HepG2 (cell line): ENCODE data around the gene TBCD. TPM values are rescaled to one million over a fixed set of nuclear protein-coding genes. Genes with fewer than 3 reads are reported as not detected.

Experiments
- E2F5 ChIP-seq: sonication (generic); formaldehyde crosslinking; conservative IDR thresholded peaks from 2 replicates; pipeline ENCODE4 v1.4.0; 2020; ENCODE audit warnings: missing genetic modification reagents
- KDM4B ChIP-seq: sonication (generic); formaldehyde crosslinking; IDR thresholded peaks from 2 replicates; pipeline ENCODE4 v1.4.0; 2020; ENCODE audit warnings: missing genetic modification reagents
- LCORL ChIP-seq, 2 experiments: fragments of 450-650 bp in 1 of 2; sonication (generic) in 1 of 2; formaldehyde crosslinking in 1 of 2; IDR thresholded peaks; 2 replicates each; pipeline versions ENCODE4 v1.5.0 to v1.6.1; 2017 to 2020; ENCODE audit warnings: antibody characterized with exemption in 1 of 2, missing genetic modification reagents in 1 of 2
- MEF2D ChIP-seq: sonication (generic); formaldehyde crosslinking; IDR thresholded peaks from 2 replicates; pipeline ENCODE4 v1.5.1; 2020; ENCODE audit warnings: mild to moderate bottlenecking, missing genetic modification reagents
- SKIL ChIP-seq: sonication (generic); formaldehyde crosslinking; IDR thresholded peaks from 2 replicates; pipeline ENCODE4 v1.8.0; 2022; ENCODE audit warnings: missing genetic modification reagents, mild to moderate bottlenecking, moderate library complexity, borderline replicate concordance
- ZNF335 ChIP-seq: sonication (generic); formaldehyde crosslinking; IDR thresholded peaks from 2 replicates; pipeline ENCODE4 v1.4.0; 2020; ENCODE audit warnings: missing genetic modification reagents
- ZNF546 ChIP-seq: sonication (generic); formaldehyde crosslinking; conservative IDR thresholded peaks from 2 replicates; pipeline ENCODE4 v1.8.1; 2023; ENCODE audit warnings: mild to moderate bottlenecking, missing genetic modification reagents
- ZNF710 ChIP-seq: sonication (generic); formaldehyde crosslinking; IDR thresholded peaks from 2 replicates; pipeline ENCODE4 v1.5.0; 2020; ENCODE audit warnings: mild to moderate bottlenecking, missing genetic modification reagents, borderline replicate concordance
- ZNF747 ChIP-seq: sonication (generic); formaldehyde crosslinking; IDR thresholded peaks from 2 replicates; pipeline ENCODE4 v1.8.1; 2023; ENCODE audit warnings: missing genetic modification reagents, mild to moderate bottlenecking, borderline replicate concordance
- ZNF775 ChIP-seq: sonication (generic); formaldehyde crosslinking; IDR thresholded peaks from 2 replicates; pipeline ENCODE4 v1.4.0; 2020; ENCODE audit warnings: missing genetic modification reagents, mild to moderate bottlenecking, moderate library complexity, borderline replicate concordance
- polyA plus RNA-seq, 8 experiments: library from polyadenylated mRNA; depleted of rRNA in 3 of 8; stranded (reverse) in 7 of 8; unstranded in 1 of 8; fragments of >200 nt; fragmentation: Illumina TruSeq in 4 of 8; extraction: Trizol in 4 of 8; gene quantifications; 2 replicates each; pipeline versions ENCODE4 v1.2.1 to v1.2.3, GENCODE V29; 2011 to 2016; ENCODE audit warnings: low read depth in 4 of 8, missing spikeins in 1 of 8, mixed read lengths in 1 of 8; ENCODE audit not compliant: insufficient read depth in 1 of 8
- total RNA-seq, 5 experiments: library from RNA; depleted of rRNA; stranded (reverse); fragments of >200 nt; fragmentation: Illumina TruSeq; extraction: Trizol; gene quantifications; 2 replicates each; pipeline ENCODE4 v1.2.3, GENCODE V29; 2016; ENCODE audit warnings: low read depth in 1 of 5
- TF ChIP-seq, protein P1 (sequence below): IDR thresholded peaks from 2 replicates; pipeline ENCODE4 v1.6.1; 2016; ENCODE audit warnings: low read depth
- TF ChIP-seq, protein P2 (sequence below): sonication (generic); formaldehyde crosslinking; IDR thresholded peaks from 2 replicates; pipeline ENCODE4 v1.4.0; 2020; ENCODE audit warnings: missing genetic modification reagents

Gene TBCD
- total and polyA plus RNA-seq, 2 of the 13 experiments (the other 11 are each of a cell fraction or from before 2014, with no cell fraction given), result 33.9 to 54.8 TPM

DNA sequence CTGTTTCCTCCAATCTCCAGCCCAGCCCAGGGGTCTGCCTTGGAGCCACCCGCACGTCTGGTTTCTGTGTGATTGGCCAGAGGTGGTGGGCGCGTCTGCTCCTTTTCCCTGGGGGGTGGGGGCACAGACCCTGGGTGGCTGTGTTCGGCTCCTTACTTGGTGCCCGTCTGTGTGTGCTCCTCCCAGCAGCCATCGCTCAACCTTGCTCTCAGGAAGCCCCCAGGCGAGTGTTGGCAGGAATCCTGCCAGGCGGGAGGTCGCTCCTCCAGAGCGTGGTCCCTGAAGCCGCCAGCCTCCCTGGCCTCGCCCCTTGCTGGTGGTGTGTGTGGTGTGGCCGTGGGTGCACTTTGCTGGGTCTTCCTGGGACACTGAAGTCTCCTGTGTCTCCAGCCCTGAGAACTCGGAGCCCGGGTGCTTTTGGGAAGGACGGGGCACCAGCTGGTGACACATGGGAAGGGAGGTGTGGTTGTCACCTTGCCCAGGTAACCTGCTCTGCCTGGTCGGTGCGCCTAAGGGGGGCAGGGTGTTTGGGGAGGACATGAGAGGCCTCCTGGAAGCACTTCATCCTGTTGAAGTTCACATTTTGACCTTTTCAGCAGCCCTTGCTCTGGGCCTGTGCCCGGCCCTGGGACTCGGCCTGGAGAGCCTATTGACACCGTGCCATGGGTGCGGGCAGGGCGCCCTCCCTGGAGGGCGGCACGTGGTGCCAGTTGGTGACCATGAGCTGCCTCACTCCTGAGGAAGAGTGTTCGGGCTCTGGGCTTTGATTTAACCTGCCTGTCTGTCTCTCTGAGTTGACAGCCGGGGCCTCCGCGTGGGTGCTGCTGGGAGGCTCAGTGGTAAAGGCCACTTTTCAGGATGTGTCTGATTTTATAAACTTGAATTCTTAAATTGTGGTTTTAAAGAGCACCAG lies 137.0 kb downstream of the TBCD start (continued):
- TF ChIP-seq SKIL (peak; percentile 45; the same call in 1 of the 2 replicates), ZNF747 (CRISPR knock-in tag) (peak; percentile 29; the same call in 1 of the 2 replicates), ZNF335 (CRISPR knock-in tag) (peak; percentile 14; the same call in 1 of the 2 replicates), KDM4B (0 out of 2 replicates have a peak, but pooled peaks have one; percentile 60), ZNF775 (CRISPR knock-in tag) (no peak), ZNF710 (CRISPR knock-in tag) (0 out of 2 replicates have a peak, but pooled peaks have one; percentile 13), LCORL (IDR thresholded peaks at IDR 0.05) (no peak), LCORL (CRISPR knock-in tag; IDR thresholded peaks at IDR 0.05) (peak; percentile 59; the same call in 1 of the 2 replicates), E2F5 (CRISPR knock-in tag) (0 out of 2 replicates have a peak, but pooled peaks have one; percentile 28), MEF2D (no peak), ZNF546 (0 out of 2 replicates have a peak, but pooled peaks have one; percentile 64)
- TF ChIP-seq, protein P1, sequence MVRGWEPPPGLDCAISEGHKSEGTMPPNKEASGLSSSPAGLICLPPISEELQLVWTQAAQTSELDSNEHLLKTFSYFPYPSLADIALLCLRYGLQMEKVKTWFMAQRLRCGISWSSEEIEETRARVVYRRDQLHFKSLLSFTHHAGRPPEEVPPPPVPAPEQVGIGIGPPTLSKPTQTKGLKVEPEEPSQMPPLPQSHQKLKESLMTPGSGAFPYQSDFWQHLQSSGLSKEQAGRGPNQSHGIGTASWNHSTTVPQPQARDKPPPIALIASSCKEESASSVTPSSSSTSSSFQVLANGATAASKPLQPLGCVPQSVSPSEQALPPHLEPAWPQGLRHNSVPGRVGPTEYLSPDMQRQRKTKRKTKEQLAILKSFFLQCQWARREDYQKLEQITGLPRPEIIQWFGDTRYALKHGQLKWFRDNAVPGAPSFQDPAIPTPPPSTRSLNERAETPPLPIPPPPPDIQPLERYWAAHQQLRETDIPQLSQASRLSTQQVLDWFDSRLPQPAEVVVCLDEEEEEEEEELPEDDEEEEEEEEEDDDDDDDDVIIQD (CRISPR knock-in tag), result peak; percentile 18; the same call in 1 of the 2 replicates
- TF ChIP-seq, protein P2, sequence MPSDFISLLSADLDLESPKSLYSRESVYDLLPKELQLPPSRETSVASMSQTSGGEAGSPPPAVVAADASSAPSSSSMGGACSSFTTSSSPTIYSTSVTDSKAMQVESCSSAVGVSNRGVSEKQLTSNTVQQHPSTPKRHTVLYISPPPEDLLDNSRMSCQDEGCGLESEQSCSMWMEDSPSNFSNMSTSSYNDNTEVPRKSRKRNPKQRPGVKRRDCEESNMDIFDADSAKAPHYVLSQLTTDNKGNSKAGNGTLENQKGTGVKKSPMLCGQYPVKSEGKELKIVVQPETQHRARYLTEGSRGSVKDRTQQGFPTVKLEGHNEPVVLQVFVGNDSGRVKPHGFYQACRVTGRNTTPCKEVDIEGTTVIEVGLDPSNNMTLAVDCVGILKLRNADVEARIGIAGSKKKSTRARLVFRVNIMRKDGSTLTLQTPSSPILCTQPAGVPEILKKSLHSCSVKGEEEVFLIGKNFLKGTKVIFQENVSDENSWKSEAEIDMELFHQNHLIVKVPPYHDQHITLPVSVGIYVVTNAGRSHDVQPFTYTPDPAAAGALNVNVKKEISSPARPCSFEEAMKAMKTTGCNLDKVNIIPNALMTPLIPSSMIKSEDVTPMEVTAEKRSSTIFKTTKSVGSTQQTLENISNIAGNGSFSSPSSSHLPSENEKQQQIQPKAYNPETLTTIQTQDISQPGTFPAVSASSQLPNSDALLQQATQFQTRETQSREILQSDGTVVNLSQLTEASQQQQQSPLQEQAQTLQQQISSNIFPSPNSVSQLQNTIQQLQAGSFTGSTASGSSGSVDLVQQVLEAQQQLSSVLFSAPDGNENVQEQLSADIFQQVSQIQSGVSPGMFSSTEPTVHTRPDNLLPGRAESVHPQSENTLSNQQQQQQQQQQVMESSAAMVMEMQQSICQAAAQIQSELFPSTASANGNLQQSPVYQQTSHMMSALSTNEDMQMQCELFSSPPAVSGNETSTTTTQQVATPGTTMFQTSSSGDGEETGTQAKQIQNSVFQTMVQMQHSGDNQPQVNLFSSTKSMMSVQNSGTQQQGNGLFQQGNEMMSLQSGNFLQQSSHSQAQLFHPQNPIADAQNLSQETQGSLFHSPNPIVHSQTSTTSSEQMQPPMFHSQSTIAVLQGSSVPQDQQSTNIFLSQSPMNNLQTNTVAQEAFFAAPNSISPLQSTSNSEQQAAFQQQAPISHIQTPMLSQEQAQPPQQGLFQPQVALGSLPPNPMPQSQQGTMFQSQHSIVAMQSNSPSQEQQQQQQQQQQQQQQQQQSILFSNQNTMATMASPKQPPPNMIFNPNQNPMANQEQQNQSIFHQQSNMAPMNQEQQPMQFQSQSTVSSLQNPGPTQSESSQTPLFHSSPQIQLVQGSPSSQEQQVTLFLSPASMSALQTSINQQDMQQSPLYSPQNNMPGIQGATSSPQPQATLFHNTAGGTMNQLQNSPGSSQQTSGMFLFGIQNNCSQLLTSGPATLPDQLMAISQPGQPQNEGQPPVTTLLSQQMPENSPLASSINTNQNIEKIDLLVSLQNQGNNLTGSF (CRISPR knock-in tag), result no peak
